GM18870 (cell line): ENCODE data around the gene PTPRF.

ENCODE experiments used
- ATAC-seq: cut with Tn5 transposase; IDR thresholded peaks from one replicate; pipeline ENCODE4 v1.9.1; 2021; ENCODE audit warnings: moderate library complexity; ENCODE audit not compliant: unreplicated experiment

The PTPRF gene

DNA sequence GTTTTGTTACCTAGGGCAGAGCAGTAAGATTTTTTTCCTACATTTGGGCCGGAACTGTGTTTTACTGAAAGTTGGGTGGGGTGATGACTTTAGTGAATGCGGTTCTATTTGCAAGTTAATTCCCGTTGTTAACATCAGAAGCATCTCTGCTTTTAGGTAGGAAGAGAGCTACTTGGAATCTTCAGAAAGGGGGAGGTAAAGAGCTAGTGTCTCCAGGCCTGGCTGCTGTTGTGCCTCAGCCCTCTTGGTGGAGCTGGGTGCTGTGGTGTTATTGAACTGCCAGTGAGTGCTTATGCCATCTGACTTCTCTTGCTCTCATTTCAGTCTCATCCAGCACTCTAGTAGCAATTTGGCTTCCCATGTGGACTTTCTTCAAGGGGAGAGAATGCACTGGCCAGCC, 122.7 kb downstream of the PTPRF start:
- ATAC-seq = no peak

DNA sequence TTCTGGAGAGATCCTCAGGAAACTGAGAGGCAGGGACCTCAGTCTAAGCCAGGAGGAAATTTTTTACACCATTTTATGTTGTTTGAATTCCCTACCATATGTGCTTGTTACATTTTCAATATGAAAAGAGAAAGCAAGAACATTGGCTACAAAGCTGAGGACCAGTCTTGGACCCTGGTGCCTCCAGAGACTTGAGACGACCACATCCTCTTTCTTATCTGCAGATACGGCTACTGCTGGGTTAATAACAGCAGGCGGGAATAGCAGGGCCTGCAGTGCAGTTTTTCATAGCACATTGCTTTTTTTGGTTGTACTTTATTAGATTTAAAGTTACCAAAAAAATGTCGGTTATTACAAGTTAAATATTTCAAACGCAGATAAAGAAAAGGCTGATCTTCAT, 123.2 kb downstream of the PTPRF start:
- ATAC-seq = no peak

DNA sequence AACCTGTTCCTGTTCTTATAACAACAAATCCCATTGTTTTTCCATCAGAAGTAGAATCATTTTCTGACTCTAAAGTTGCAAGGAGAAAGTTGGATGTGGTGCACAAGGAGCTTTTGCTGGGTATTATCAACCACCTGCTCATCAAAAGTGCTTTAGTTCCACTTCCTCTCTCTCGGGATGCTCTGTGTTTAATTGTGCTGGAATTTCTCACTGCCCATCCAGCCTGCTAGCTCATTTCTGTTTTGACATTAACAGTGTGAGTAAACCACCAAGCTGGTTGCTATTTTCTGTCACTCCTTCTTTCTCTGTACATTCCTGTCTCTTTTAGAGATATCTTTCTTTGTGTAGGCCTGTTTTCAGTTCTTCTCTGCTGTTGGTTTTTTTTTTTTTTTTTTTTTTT, 125.3 kb downstream of the PTPRF start:
- ATAC-seq = no peak

DNA sequence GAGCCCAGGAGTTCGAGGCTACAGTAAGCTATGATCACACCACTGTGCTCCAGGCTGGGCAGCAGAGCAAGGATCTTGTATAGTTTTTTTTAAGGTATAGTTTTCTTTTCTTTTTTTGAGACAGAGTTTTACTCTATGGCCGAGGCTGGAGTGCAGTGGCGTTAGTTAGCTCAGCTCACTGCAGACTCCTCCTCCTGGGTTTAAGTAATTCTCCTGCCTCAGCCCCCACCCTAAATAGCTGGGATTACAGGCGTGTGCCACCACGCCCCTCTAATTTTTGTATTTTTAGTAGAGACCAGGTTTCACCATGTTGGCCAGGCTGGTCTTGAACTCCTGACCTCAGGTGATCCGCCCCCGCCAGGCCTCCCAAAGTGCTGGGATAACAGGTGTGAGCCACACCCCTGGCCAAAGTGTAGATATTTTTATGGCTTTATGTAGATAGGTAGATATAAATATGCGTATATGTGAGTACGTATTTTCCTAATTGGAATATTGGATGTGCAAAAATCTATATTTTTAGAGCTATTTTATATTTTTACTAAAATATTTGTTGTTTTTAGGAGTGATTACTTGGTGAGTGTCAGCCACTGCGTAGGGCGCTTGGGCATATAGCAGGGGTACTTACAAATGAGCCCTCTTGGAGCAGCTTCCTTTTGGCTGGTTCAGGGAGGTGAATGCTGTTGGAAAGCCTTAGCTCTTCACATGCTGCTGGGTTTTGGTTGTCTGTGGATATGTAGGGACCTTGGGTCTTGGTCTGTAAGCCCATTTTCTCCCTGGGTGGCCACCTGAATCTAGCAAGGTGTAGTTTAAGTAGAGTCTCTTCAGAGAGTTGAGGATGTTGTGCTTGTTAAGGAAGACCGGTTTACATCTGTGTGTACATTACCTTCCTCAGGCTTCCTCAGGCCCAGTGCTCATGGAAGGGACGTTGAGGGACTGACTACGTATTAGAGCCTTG, 128.8 kb downstream of the PTPRF start:
- ATAC-seq = no peak

DNA sequence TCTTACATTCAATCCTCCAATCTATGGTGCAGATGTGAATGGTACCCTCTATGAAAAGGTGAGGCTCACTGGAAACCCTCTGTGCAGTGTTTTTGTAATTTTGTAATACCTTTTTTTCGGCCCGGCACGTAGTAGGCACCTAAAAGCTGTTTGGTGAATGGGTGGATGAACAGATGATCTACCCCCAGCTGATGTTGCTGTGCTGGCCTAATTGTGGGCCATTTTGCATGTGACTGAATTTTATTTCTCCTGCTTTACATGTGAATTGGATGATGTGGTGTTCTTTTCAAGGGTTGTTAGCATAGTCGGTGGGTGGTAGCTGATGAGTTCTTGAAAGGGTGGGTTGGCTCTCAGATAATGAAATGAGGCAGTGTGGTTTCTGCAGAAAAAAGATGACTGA, 129.7 kb downstream of the PTPRF start:
- no peak for ATAC-seq

DNA sequence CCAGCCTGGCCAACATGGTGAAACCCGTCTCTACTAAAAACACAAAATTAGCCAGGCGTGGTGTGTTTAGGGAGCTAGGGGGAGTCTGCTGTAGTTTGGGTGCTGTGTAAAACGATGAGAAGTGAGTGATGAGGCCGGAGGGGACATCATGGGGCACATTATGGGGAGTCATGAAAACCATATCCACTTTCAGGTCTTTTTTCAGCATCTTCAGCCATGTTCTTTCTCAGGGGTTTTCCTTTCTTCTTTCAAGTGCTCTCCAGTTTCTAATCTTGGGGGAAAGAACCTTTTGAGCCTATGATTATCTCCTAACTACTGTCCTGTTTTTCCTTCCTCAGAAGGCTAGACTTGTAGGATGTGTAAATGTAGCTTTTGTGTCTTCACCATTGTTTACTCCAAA, 133.7 kb downstream of the PTPRF start:
- ATAC-seq = no peak

DNA sequence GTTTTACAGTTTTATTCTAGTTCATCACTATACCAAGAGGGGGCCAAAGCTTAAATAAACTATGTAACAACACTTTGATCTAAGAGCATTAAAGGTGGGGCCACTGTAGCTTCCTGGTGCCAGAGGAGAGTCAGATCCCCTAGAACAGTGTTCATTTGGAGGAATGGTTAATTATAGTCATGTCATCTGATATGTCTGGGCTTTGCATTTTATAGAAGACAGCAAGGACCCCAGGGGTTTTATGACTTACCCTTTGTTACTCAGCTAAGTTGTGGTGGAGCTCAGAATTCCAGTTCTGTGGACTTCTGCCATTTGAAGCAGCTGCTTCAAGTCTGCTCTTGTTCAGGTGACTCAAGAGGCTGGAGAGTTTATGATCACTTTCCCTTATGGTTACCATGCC, 135.9 kb downstream of the PTPRF start:
- ATAC-seq = no peak

DNA sequence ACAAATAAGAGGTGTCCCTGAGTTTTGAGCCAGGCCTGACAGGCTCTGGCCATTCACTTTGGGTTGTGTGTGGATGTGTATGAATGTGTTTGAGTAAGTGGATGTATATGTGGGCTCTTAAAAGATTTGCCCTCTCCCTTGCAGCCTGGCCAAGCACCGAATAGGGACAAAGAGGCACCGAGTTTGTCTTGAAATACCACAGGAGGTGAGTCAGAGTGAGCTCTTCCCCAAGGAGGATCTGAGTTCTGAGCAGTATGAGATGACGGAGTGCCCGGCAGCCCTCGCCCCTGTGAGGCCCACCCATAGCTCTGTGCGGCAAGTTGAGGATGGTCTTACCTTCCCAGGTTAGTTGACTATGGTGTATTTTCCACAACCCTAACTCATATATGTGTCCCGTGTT, 138.3 kb downstream of the PTPRF start:
- ATAC-seq = no peak

DNA sequence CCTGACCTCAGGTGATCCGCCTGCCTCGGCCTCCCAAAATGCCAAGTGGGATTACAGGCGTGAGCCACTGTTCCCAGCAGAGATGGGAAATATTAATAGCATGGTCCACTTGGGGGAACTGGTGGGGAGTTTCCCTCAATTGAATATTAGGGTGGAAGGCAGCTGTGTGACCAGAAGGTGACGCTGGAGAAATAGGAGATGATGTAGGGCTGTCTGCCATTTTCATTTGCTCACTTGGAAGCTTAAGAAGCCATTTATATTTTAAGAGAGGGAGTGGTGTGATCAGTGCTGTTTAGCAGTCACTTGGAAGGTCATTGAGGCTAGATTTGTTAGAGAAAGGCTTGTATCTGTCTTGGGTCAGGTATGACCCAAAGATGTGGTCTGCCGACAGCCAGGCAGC, 139.2 kb downstream of the PTPRF start:
- ATAC-seq = no peak

DNA sequence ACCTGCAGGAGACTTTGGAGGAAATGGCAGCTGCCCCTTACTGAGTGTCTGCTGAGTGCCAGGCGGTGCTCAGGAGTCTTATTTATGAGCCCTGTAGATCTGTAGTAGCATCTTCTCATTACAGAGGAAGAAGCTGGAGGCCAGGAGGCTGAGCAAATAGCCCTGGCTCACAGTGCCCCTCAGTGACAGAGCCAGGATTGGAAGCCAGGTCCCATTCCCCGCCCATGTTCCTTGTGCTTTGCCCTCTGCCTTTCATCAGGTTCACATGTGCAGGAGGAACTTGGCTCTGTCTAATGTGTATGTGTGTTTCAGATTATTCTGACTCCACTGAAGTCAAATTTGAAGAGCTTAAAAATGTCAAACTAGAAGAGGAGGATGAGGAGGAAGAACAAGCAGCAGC, 140.5 kb downstream of the PTPRF start:
- no peak for ATAC-seq

DNA sequence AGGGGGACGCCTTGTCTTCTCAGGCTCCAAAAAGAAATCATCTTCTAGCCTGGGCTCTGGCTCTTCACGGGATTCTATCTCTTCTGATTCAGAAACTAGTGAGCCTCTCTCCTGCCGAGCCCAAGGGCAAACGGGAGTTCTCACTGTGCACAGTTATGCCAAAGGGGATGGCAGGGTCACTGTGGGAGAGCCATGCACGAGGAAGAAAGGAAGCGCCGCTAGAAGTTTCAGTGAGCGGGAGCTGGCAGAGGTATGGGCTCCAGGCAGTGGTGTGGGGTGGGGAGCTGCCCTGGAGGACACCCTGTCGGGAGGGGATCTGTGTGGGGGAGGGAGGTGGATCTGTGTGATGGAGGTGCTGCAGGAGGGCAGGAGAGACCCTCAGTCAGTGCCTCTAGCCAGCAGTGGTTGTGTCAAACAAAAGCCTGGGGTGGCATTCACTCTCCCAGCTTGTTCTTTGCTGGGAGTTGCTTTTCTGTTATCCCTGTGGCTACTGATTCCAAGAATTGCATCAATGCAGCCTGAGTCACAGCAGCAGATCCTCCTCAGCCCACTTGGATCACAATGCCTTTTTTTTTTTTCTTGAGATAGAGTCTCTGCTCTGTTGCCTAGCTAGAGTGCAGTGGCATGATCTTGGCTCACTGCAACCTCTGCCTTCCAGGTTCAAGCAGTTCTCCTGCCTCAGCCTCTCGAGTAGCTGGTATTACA, 141.1 kb downstream of the PTPRF start:
- no peak for ATAC-seq

DNA sequence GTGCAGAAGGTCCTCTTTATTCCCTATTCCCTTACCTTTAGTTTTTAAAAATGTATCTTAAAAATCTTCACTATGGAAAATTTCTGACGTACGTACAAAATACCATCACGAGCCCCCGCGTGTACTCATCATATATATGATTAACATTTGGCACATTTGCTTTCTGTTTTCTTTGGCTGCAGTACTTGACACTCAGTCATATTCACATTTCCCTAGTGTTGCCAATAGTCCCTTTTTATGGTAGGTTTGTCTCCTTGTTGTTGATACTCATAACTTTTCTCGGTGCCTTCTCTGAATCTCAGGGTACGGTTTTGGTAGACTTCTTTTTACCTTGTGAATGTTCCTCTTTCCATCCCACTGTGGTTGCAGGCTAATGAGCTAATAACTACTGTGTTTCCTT, 142.6 kb downstream of the PTPRF start:
- no peak for ATAC-seq
